ENCODE results near the gene REXO4. TPM values are rescaled to one million over a fixed set of nuclear protein-coding genes. Genes with fewer than 3 reads are reported as not detected.
"Not testable (repeated sequence)": the region's sequence is repeated elsewhere in the genome, so short reads cannot be mapped to it uniquely, and the experiment has no call there.

Gene REXO4
- polyA plus RNA-seq, 1 donor (not counting 4 experiments of a cell fraction or from before 2014, with no cell fraction given), result 21.5 TPM

DNA sequence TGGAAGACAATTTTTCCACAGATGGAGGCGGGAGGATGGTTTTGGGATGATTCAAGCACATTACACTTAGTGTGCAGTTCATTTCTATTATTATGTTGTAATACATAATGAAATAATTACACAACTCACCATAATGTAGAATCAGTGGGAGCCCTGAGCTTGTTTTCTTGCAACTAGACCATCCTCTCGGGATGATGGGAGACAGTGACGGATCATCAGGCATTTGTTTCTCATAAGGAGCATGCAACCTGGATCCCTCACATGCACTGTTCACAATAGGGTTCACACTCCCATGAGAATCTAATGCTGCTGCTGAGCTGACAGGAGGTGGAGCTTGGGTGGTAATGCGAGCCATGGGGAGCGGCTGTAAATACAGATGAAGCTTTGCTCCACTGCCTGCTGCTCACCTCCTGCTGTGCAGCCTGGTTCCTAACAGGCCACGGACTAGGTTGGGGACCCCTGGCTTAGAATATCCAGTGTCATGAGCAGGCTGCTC lies 40.0 kb downstream of the REXO4 start:
- dilution Hi-C loops (cut with MboI; ENCODE audit: extremely low pct_ligation_motif_present, low sequenced_read_pairs), result no loop called here
- TF ChIP-seq, protein P1, sequence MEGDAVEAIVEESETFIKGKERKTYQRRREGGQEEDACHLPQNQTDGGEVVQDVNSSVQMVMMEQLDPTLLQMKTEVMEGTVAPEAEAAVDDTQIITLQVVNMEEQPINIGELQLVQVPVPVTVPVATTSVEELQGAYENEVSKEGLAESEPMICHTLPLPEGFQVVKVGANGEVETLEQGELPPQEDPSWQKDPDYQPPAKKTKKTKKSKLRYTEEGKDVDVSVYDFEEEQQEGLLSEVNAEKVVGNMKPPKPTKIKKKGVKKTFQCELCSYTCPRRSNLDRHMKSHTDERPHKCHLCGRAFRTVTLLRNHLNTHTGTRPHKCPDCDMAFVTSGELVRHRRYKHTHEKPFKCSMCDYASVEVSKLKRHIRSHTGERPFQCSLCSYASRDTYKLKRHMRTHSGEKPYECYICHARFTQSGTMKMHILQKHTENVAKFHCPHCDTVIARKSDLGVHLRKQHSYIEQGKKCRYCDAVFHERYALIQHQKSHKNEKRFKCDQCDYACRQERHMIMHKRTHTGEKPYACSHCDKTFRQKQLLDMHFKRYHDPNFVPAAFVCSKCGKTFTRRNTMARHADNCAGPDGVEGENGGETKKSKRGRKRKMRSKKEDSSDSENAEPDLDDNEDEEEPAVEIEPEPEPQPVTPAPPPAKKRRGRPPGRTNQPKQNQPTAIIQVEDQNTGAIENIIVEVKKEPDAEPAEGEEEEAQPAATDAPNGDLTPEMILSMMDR (optimal IDR thresholded peaks at IDR 0.05 in 1 of 3, IDR thresholded peaks at IDR 0.05 in 1 of 3, conservative IDR thresholded peaks at IDR 0.05 in 1 of 3; ENCODE audit: extremely low read depth in 1 of 3, insufficient read depth in 2 of 3, low read length in 3 of 3), result no peak
- no peak for TF ChIP-seq EZH2 (IDR thresholded peaks at IDR 0.05; ENCODE audit: low read length)
- no peak for FAIRE-seq
- H4K20me1 ChIP-seq (ENCODE audit: control insufficient read depth, extremely low read depth, insufficient read depth, low read length), result peaks cover 4% of the 10 kb centered on the region
- no peak overlapping the region for H3K4me3 ChIP-seq (ENCODE audit: control insufficient read depth in 2 of 3, extremely low read depth in 1 of 3, insufficient read depth in 2 of 3, low read depth in 1 of 3, low read length in 3 of 3)
- no peak overlapping the region for H3K4me2 ChIP-seq (ENCODE audit: control insufficient read depth, extremely low read depth, insufficient read depth, low read depth, low read length)
- H3K9ac ChIP-seq (ENCODE audit: control insufficient read depth, extremely low read depth, insufficient read depth, low read length), result no peak overlapping the region
- no peak overlapping the region for H3K27ac ChIP-seq (ENCODE audit: control insufficient read depth, insufficient read depth, low read length)
- H3K9me3 ChIP-seq (ENCODE audit: control insufficient read depth, low read depth, low read length), result no peaks in the 10 kb centered on the region
- H2AFZ ChIP-seq (ENCODE audit: control insufficient read depth, low read length), result no peak overlapping the region
- peaks cover 15% of the 10 kb centered on the region for H3K4me1 ChIP-seq (ENCODE audit: control insufficient read depth, extremely low read depth, insufficient read depth, low read length)
- no peaks in the 10 kb centered on the region for H3K9me1 ChIP-seq (ENCODE audit: control insufficient read depth, extremely low read depth, insufficient read depth, low read length)
- H3K27me3 ChIP-seq (ENCODE audit: control insufficient read depth, extremely low read depth, insufficient read depth, low read length), result no peaks in the 10 kb centered on the region
- no peak for DNase-seq (ENCODE audit: low read depth, low spot score)
- H3K36me3 ChIP-seq (ENCODE audit: control insufficient read depth in 2 of 2, extremely low read depth in 1 of 2, insufficient read depth in 2 of 2, low read length in 2 of 2), result peaks cover 3 to 4% of the 10 kb centered on the region in 2 experiments
- peaks cover 28% of the 10 kb centered on the region for H3K79me2 ChIP-seq (ENCODE audit: control insufficient read depth, insufficient read depth, low read length)

DNA sequence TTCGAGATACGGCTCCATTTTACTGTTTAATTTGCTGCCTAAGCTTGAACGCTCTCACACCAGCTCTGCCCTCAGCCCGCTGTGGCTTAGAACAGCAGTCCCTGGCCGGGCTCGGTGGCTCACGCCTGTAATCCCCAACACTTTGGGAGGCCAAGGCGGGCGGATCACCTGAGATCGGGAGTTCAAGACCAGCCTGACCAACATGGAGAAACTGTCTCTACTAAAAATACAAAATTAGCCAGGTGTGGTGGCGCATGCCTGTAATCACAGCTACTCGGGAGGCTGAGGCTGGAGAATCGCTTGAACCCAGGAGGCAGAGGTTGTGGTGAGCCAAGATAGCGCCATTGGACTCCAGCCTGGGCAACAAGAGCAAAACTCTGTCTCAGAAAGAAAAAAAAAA lies 40.5 kb downstream of the REXO4 start:
- H3K27me3 ChIP-seq (ENCODE audit: control insufficient read depth, extremely low read depth, insufficient read depth, low read length); DNase-seq (ENCODE audit: low read depth, low spot score); H2AFZ ChIP-seq (ENCODE audit: control insufficient read depth, low read length); dilution Hi-C loops (cut with MboI; ENCODE audit: extremely low pct_ligation_motif_present, low sequenced_read_pairs); H3K9me1 ChIP-seq (ENCODE audit: control insufficient read depth, extremely low read depth, insufficient read depth, low read length); H3K36me3 ChIP-seq (ENCODE audit: control insufficient read depth in 2 of 2, extremely low read depth in 1 of 2, insufficient read depth in 2 of 2, low read length in 2 of 2); H4K20me1 ChIP-seq (ENCODE audit: control insufficient read depth, extremely low read depth, insufficient read depth, low read length); H3K9me3 ChIP-seq (ENCODE audit: control insufficient read depth, low read depth, low read length); H3K27ac ChIP-seq (ENCODE audit: control insufficient read depth, insufficient read depth, low read length); H3K9ac ChIP-seq (ENCODE audit: control insufficient read depth, extremely low read depth, insufficient read depth, low read length); H3K4me3 ChIP-seq (ENCODE audit: control insufficient read depth in 2 of 3, extremely low read depth in 1 of 3, insufficient read depth in 2 of 3, low read depth in 1 of 3, low read length in 3 of 3); FAIRE-seq; H3K4me2 ChIP-seq (ENCODE audit: control insufficient read depth, extremely low read depth, insufficient read depth, low read depth, low read length): not testable (repeated sequence)
- Histone ChIP-seq H3K4me1 (ENCODE audit: control insufficient read depth, extremely low read depth, insufficient read depth, low read length) (peaks cover 18% of the 10 kb centered on the region), H3K79me2 (ENCODE audit: control insufficient read depth, insufficient read depth, low read length) (peaks cover 32% of the 10 kb centered on the region)
